WI38 (cell line): ENCODE data around the gene RNASEH2B.

Source experiments
- H3K4me3 ChIP-seq: 2 replicates; pipeline ENCODE4 v1.5.1; 2011; ENCODE audit warnings: low read depth, mild to moderate bottlenecking, control low read depth, low read length
- TF ChIP-seq, protein P1 (sequence below): IDR thresholded peaks from 2 replicates; pipeline ENCODE4 v1.5.1; 2012; ENCODE audit warnings: low read depth, mild to moderate bottlenecking, control low read depth, low read length

Gene RNASEH2B

GRCh38 chr13:50907781-50908180 lies 1.8 kb upstream of the RNASEH2B start:
- TF ChIP-seq, protein P1, sequence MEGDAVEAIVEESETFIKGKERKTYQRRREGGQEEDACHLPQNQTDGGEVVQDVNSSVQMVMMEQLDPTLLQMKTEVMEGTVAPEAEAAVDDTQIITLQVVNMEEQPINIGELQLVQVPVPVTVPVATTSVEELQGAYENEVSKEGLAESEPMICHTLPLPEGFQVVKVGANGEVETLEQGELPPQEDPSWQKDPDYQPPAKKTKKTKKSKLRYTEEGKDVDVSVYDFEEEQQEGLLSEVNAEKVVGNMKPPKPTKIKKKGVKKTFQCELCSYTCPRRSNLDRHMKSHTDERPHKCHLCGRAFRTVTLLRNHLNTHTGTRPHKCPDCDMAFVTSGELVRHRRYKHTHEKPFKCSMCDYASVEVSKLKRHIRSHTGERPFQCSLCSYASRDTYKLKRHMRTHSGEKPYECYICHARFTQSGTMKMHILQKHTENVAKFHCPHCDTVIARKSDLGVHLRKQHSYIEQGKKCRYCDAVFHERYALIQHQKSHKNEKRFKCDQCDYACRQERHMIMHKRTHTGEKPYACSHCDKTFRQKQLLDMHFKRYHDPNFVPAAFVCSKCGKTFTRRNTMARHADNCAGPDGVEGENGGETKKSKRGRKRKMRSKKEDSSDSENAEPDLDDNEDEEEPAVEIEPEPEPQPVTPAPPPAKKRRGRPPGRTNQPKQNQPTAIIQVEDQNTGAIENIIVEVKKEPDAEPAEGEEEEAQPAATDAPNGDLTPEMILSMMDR: no peak
- no peak overlapping the region for H3K4me3 ChIP-seq

DNA sequence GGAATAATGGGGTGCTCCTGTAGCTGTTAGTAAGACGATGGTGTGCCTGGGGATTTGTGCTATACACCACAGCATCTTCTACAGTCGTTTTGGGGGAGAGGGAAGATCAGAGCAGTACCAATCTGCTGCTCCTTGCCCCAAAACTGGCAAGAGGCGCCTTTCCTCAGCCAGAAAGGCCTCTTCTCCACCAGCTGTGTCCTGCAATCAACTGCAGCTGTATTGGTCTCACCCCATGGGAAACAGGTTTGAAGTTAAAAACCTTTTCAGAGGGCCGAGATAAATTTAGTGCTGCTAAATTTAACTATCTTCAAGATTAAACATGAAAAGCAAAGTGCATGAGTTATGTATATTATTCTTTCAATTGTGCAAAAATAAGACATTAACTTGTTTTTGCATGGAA lies 1.2 kb upstream of the RNASEH2B start:
- H3K4me3 ChIP-seq: no peak overlapping the region
- TF ChIP-seq, protein P1: no peak

GRCh38 chr13:50910485-50910805 lies 854 bp downstream of the RNASEH2B start:
- peak overlapping the region; percentile 74 for H3K4me3 ChIP-seq
- TF ChIP-seq, protein P1: no peak

GRCh38 chr13:50911081-50911631 lies 1.6 kb downstream of the RNASEH2B start:
- peak overlapping the region; percentile 74; the same call in 1 of the 2 replicates for H3K4me3 ChIP-seq
- TF ChIP-seq, protein P1: no peak

DNA sequence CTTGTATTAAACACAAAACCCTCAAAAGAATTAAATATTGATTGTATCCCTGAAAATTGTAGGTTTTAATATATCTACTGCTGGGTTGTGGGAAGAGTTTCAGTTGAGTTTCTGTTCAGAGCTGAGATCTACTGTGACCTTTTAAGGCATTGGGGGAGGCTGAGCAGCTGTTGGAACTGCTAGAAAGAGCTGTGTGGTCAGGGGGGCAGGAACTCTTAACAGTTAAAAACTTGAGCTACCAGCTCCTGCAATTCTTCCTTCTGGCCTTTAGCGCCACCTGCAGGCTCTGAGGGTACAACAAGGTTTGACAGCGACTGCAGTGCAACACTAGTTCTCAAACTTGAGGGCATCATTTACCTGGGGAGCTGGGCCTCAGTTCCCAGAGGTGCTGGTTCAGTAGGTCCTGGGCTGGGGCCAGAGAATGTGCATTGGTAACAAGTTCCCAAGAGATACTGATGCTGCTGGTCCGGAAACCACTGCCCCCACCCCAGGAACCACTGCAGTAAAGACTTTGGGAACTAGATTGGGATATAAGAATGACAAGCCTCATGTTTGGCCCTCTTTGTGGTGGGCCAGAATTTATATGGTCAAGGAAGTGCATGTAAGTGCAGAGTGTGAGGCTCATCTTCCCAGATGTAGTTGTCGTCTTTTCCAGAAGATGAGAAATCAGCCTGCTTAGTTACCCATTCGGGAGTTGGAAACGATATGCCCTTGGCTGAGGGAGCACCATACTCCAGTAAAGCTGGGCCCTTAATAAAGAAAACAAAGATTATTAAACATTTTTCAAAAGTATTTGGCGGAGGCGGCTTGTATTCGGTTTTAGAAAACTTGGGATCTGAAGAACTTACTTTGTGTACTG lies 2.6 kb downstream of the RNASEH2B start:
- H3K4me3 ChIP-seq: no peak overlapping the region

GRCh38 chr13:50912851-50913250 lies 3.3 kb downstream of the RNASEH2B start:
- TF ChIP-seq, protein P1: no peak
- H3K4me3 ChIP-seq: no peak overlapping the region

More for the DNA sequence above, 2.6 kb downstream of the RNASEH2B start:
- TF ChIP-seq, protein P1: peak; percentile 91

- H3K4me3 ChIP-seq: no peak overlapping the region
- TF ChIP-seq, protein P1: no peak
These were observed 4.6 kb downstream of the RNASEH2B start for GRCh38 chr13:50914176-50914700.
